Renal cortical epithelial cell (primary cell): ENCODE measurements around the gene CDC7. TPM values are rescaled to one million over a fixed set of nuclear protein-coding genes. Genes with fewer than 3 reads are reported as not detected.

Source experiments
- total RNA-seq: library from RNA; depleted of rRNA; stranded (reverse); fragments of >200 nt; gene quantifications from 2 replicates; pipeline ENCODE4 v1.2.3, GENCODE V29; 2014

The CDC7 gene
- total RNA-seq, 1 donor from 2014 or later: 4.7 TPM

Other genes starting within 250 kb of the CDC7 start
- 0.35 and 0.65 TPM in 2 replicates for gene HFM1, start 96.0 kb upstream of the CDC7 start, total RNA-seq